Choroid plexus epithelial cell (primary cell): ENCODE measurements around the gene MPPED2.

Source experiments
- DNase-seq: peaks from one replicate; pipeline ENCODE4 v3.0.0-alpha.2; 2010; ENCODE audit warnings: low read depth
- H3K4me3 ChIP-seq: 2 replicates; pipeline ENCODE4 v1.5.1; 2011; ENCODE audit warnings: low read depth, mild to moderate bottlenecking, control low read depth, low read length, moderate library complexity
- TF ChIP-seq, protein P1 (sequence below): conservative IDR thresholded peaks from 2 replicates; pipeline ENCODE4 v1.5.1; 2011; ENCODE audit warnings: low read depth, mild to moderate bottlenecking, control low read depth, inconsistent platforms, low read length, moderate library complexity

MPPED2 gene

GRCh38 chr11:30458541-30458940 lies 127.6 kb downstream of the MPPED2 start:
- no peak for DNase-seq
- H3K4me3 ChIP-seq = no peak overlapping the region
- TF ChIP-seq, protein P1, sequence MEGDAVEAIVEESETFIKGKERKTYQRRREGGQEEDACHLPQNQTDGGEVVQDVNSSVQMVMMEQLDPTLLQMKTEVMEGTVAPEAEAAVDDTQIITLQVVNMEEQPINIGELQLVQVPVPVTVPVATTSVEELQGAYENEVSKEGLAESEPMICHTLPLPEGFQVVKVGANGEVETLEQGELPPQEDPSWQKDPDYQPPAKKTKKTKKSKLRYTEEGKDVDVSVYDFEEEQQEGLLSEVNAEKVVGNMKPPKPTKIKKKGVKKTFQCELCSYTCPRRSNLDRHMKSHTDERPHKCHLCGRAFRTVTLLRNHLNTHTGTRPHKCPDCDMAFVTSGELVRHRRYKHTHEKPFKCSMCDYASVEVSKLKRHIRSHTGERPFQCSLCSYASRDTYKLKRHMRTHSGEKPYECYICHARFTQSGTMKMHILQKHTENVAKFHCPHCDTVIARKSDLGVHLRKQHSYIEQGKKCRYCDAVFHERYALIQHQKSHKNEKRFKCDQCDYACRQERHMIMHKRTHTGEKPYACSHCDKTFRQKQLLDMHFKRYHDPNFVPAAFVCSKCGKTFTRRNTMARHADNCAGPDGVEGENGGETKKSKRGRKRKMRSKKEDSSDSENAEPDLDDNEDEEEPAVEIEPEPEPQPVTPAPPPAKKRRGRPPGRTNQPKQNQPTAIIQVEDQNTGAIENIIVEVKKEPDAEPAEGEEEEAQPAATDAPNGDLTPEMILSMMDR = no peak

DNA sequence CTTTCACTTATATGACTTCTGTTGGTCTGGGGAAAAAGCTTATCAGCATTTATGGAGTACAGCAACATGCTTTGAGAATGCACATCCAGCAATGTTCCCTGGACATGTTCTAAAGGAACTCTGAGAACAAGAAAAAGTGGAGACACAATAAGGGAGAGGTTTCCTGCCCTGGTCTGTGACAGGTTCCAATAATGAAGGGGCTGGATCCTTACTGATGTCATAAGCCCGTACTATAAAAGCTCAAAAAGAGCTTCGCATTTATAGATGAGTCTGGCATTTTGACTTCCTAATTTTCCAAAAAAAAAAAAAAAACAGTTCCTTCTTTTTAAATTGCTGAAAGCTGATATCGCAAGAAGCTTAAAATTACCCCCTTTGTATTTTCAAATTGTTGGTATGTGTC lies 129.1 kb downstream of the MPPED2 start:
- TF ChIP-seq, protein P1 = no peak
- no peak overlapping the region for H3K4me3 ChIP-seq
- DNase-seq = no peak

DNA sequence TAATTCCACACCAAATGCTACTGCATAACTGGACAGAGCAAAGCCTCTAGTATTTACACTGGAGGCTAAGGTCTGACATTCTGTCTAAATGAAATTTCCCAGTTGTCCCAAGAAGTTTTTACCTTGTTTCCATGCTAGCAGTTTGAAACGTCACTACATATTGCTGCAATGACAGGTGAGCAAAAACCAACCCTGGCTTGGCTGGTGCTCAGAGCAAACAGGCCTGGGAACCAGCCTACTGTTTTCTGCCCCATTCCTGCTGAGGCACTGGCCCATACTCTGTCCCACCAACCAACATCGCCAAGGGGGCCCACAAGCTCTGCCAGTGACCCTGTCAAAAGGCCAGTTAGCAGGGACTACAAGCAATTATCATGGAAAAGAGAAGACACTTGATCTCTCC lies 131.1 kb downstream of the MPPED2 start:
- TF ChIP-seq, protein P1 = no peak
- no peak for DNase-seq
- H3K4me3 ChIP-seq = no peak overlapping the region

DNA sequence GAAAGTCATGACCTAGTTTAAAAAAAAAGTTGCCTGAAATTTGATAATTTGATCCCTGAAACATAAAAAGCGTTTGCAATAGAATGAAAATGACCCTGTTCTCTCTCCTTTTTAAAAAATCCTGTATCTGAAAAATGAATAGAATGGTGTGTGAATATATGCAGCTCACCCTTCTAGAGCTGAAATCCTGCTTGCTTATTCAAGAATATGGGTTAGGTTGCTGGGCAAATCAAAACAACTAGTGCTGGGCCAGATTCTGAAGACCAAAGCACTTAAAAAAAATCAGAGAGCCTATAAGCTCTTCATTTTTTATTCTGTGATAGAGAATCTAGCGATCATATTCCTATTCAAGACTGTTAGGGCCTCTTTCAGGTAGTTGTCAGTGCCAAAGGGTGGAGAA lies 131.6 kb downstream of the MPPED2 start:
- TF ChIP-seq, protein P1 = no peak
- no peak overlapping the region for H3K4me3 ChIP-seq
- DNase-seq = no peak

DNA sequence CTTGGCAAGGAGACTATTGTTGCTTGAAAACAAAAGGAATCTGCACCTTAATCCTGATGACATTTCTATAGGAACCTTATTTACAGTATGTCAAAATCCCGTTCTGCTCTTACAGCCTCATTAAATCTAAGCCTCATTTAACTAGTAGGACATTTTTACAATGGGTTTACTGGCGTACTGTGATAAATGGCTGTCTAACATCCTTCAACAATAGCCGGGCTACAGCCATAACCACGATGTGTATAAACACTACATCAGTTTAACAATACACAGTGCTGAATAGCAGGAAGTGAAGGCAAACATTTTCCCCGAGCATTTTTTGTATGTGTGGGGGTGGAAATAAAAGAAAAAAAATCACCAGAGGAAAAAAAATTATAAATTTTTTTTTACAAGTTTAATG lies 132.0 kb downstream of the MPPED2 start:
- no peak overlapping the region for H3K4me3 ChIP-seq
- TF ChIP-seq, protein P1 = no peak
- DNase-seq = no peak

GRCh38 chr11:30453705-30454104 lies 132.4 kb downstream of the MPPED2 start:
- TF ChIP-seq, protein P1 = no peak
- no peak overlapping the region for H3K4me3 ChIP-seq
- DNase-seq = no peak

GRCh38 chr11:30452842-30453241 lies 133.3 kb downstream of the MPPED2 start:
- no peak overlapping the region for H3K4me3 ChIP-seq
- DNase-seq = no peak
- TF ChIP-seq, protein P1 = no peak
